Ascending aorta (tissue), 2 donors: ENCODE results near the gene PGAP3. TPM values are rescaled to one million over a fixed set of nuclear protein-coding genes. Genes with fewer than 3 reads are reported as not detected.

Source experiments
- DNase-seq, 2 donors: peaks; one replicate each; pipeline ENCODE4 v3.0.0-alpha.2; 2019; ENCODE audit warnings: low spot score in 2 of 2
- H3K27ac ChIP-seq, 2 donors: fragments of 200-600 bp; sonication (generic); one replicate each; pipeline ENCODE4 v1.5.1; 2016 to 2017; ENCODE audit warnings: mild to moderate bottlenecking in 1 of 2
- H3K27me3 ChIP-seq: fragments of 200-600 bp; sonication (generic); one replicate; pipeline ENCODE4 v1.5.1; 2017
- H3K36me3 ChIP-seq, 2 donors: fragments of 200-600 bp; sonication (generic); one replicate each; pipeline ENCODE4 v1.5.1; 2016
- H3K4me1 ChIP-seq, 2 donors: fragments of 200-600 bp; sonication (generic); one replicate each; pipeline ENCODE4 v1.5.1; 2016 to 2017; ENCODE audit warnings: mild to moderate bottlenecking in 1 of 2
- H3K4me3 ChIP-seq, 2 donors: fragments of 200-600 bp; sonication (generic); one replicate each; pipeline ENCODE4 v1.5.1; 2016 to 2017; ENCODE audit warnings: mild to moderate bottlenecking in 1 of 2
- H3K9me3 ChIP-seq, 2 donors: fragments of 200-600 bp; sonication (generic); one replicate each; pipeline ENCODE4 v1.5.1; 2016
- CTCF ChIP-seq, 3 experiments: fragments of 200-600 bp in 2 of 3; fragments of 450-650 bp in 1 of 3; sonication (generic) in 2 of 3; IDR thresholded peaks; one replicate each; pipeline ENCODE4 v1.5.1; 2016 to 2019; ENCODE audit warnings: antibody characterized with exemption in 3 of 3, mild to moderate bottlenecking in 1 of 3, moderate library complexity in 1 of 3
- intact Hi-C: fragments of 100-400 bp; cut with DNase I; formaldehyde crosslinking; loops from one replicate; pipeline ENCODE4 v1.15.1; 2023
- total RNA-seq: library from RNA; depleted of rRNA; stranded (reverse); fragments of >200 nt; gene quantifications from one replicate; pipeline ENCODE4 v1.1.0, GENCODE V29; 2016

The PGAP3 gene
- total RNA-seq, 1 donor from 2014 or later = 29.5 TPM

GRCh38 chr17:39631403-39631802, 56.5 kb downstream of the PGAP3 start:
- H3K4me3 ChIP-seq = no peak overlapping the region
- H3K4me1 ChIP-seq = peaks cover 9 to 15% of the 10 kb centered on the region in 2 donors
- no peaks in the 10 kb centered on the region for H3K9me3 ChIP-seq
- peaks cover 12% of the 10 kb centered on the region for H3K27me3 ChIP-seq
- H3K36me3 ChIP-seq = no peaks in the 10 kb centered on the region
- no peak overlapping the region for H3K27ac ChIP-seq
- no peak for DNase-seq
- intact Hi-C loops = no loop called here
- no peak for TF ChIP-seq CTCF (IDR thresholded peaks at IDR 0.05)

DNA sequence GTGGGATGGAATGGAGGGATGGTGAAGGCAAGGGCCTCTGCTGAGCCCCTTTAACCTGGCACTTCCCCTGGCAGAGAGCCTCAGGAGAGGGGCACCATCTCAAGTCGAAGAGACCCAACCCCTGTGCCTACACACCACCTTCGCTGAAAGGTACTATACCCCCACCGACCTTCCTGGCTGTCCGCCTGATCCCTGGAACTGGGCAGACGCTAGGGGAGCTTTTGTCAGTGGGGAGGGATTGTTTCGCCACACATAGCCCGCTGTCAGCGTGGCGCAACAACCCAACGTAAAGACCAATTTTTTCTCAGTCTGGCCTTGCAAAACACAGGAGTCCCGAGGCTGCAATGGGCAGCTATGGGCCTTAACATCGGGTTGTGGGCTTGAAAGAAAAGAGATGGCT, 58.0 kb downstream of the PGAP3 start:
- Histone ChIP-seq H3K27me3 (peaks cover 13% of the 10 kb centered on the region), H3K4me3 (no peak overlapping the region), H3K27ac (no peak overlapping the region), H3K9me3 (no peaks in the 10 kb centered on the region), H3K36me3 (no peaks in the 10 kb centered on the region), H3K4me1 (peaks cover 7 to 11% of the 10 kb centered on the region in 2 donors)
- intact Hi-C loops = no loop called here
- no peak for TF ChIP-seq CTCF (IDR thresholded peaks at IDR 0.05)
- no peak for DNase-seq

DNA sequence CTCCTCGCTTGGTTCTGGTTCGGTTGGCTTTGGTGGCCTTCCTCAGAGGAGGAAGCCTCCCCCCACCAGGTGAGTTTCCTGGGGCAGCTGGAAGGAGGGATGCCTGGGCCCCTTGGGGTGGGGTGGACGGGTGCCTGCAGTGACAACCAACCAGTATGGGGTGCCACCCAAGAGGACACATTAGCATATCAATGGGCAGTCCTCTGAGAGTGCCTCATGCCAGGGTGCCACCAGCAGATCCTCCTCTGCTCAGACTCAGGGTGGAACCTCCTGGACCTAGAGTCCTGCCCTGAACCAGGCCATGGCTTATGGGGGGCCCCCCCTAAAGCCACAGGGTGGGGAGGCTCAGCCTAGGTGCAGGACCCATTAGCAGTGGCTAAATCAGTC, 58.4 kb downstream of the PGAP3 start:
- no peaks in the 10 kb centered on the region for H3K9me3 ChIP-seq
- intact Hi-C loops = no loop called here
- no peak for DNase-seq
- peaks cover 7 to 11% of the 10 kb centered on the region in 2 donors for H3K4me1 ChIP-seq
- no peak overlapping the region for H3K4me3 ChIP-seq
- H3K27me3 ChIP-seq = peaks cover 13% of the 10 kb centered on the region
- no peaks in the 10 kb centered on the region for H3K36me3 ChIP-seq
- H3K27ac ChIP-seq = no peak overlapping the region
- no peak for TF ChIP-seq CTCF (IDR thresholded peaks at IDR 0.05)

DNA sequence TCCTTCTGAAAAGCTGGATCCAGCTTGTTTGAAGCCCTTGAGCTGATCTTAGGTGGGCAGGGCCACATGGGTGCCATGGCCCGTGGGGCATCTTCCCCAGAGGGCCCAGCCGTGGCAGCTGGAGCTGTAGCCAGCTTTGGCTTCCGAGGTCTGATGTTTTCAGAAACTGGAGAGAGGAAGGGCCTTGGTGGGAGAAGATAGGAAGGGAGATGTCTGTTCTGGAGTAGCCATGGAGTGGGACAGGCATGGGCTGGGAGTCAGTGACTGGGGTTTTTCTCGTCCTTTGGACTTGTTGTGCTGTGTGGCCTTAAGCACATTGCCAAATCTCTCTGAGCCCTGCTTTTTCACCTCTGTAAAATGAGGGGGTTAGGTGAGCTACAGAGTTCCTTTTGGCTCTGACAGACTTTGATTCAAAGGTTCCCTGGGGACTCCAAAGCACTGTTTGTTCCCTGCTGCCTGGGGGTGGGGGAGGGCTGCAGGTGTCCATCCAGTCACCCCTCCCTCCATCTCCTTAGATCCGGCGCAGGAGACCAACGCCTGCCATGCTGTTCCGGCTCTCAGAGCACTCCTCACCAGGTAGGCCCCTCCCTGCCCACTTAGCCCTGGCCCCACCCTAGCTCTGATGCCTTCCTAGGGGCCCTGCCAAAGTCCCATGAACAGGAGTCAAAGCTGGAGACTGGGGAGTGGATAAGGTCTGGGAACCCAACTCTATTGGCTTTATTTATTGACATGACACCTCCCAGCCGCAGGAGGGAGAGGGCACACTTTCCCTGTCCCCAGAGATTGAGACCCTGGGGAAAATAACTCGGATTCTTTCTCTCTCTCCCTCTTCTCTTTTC, 59.0 kb downstream of the PGAP3 start:
- intact Hi-C loops = no loop called here
- H3K4me1 ChIP-seq = peaks cover 7 to 11% of the 10 kb centered on the region in 2 donors
- H3K36me3 ChIP-seq = no peaks in the 10 kb centered on the region
- TF ChIP-seq CTCF (IDR thresholded peaks at IDR 0.05) = no peak
- no peak for DNase-seq
- no peaks in the 10 kb centered on the region for H3K9me3 ChIP-seq
- H3K27me3 ChIP-seq = peaks cover 13% of the 10 kb centered on the region
- no peak overlapping the region for H3K4me3 ChIP-seq
- no peak overlapping the region for H3K27ac ChIP-seq

- Histone ChIP-seq H3K27ac (no peak overlapping the region), H3K4me3 (no peak overlapping the region)
- TF ChIP-seq CTCF (IDR thresholded peaks at IDR 0.05) = no peak
These were observed 59.9 kb downstream of the PGAP3 start for GRCh38 chr17:39627712-39628516.

More at GRCh38 chr17:39627712-39628516, 59.9 kb downstream of the PGAP3 start:
- DNase-seq = no peak
- intact Hi-C loops = no loop called here
- Histone ChIP-seq H3K36me3 (no peaks in the 10 kb centered on the region), H3K4me1 (peaks cover 7 to 13% of the 10 kb centered on the region in 2 donors), H3K27me3 (peaks cover 13% of the 10 kb centered on the region), H3K9me3 (no peaks in the 10 kb centered on the region)
